DOHH2 (cell line): ENCODE results near the gene FGF3.

ENCODE experiments used
- CTCF ChIP-seq: fragments of 200-600 bp; sonication (generic); IDR thresholded peaks from one replicate; pipeline ENCODE4 v1.5.1; 2014; ENCODE audit warnings: antibody characterized with exemption, mild to moderate bottlenecking, low read depth, low read length; ENCODE audit not compliant: poor library complexity, severe bottlenecking
- EZH2phosphoT487 ChIP-seq: fragments of 200-600 bp; sonication (generic); IDR thresholded peaks from 2 replicates; pipeline ENCODE4 v1.6.1; 2017; ENCODE audit warnings: borderline replicate concordance, mild to moderate bottlenecking, antibody characterized with exemption, low read length, moderate library complexity, mixed read lengths

GRCh38 chr11:69831985-69832384 lies 12.8 kb upstream of the FGF3 start:
- TF ChIP-seq CTCF (no peak), EZH2phosphoT487 (no peak)
